Natural killer cell (primary cell): ENCODE measurements around the gene TIRAP. TPM values are rescaled to one million over a fixed set of nuclear protein-coding genes. Genes with fewer than 3 reads are reported as not detected.
A peak's percentile ranks its signal among the peaks of the same experiment; 100 is the strongest.

Experiments
- ATAC-seq, 3 donors: fragments of 150-1000 bp in 2 of 3; fragments of 200-7000 bp in 1 of 3; cut with Tn5 transposase; 1 replicate in 1 of 3; 2 replicates in 2 of 3; pipeline ENCODE4 v1.10.0; 2021; ENCODE audit warnings: mild to moderate bottlenecking in 2 of 3, moderate library complexity in 2 of 3
- DNase-seq, 2 donors: peaks; one replicate each; pipeline versions ENCODE4 v3.0.0 to v3.0.0-alpha.2; 2013 to 2021; ENCODE audit warnings: mixed read lengths in 1 of 2
- H3K27ac ChIP-seq: one replicate; pipeline ENCODE4 v1.5.1; 2013; ENCODE audit warnings: mild to moderate bottlenecking, low read length
- H3K27me3 ChIP-seq: one replicate; pipeline ENCODE4 v1.6.1; 2013; ENCODE audit warnings: low read length; ENCODE audit not compliant: control insufficient read depth, insufficient read depth
- H3K36me3 ChIP-seq: one replicate; pipeline ENCODE4 v1.6.1; 2013; ENCODE audit warnings: low read length; ENCODE audit not compliant: control insufficient read depth, insufficient read depth
- H3K4me1 ChIP-seq: one replicate; pipeline ENCODE4 v1.6.1; 2013; ENCODE audit warnings: low read length; ENCODE audit not compliant: control insufficient read depth, insufficient read depth
- H3K4me3 ChIP-seq: one replicate; pipeline ENCODE4 v1.5.1; 2013; ENCODE audit warnings: low read length
- H3K9me3 ChIP-seq: one replicate; pipeline ENCODE4 v1.6.1; 2013; ENCODE audit warnings: low read length; ENCODE audit not compliant: control insufficient read depth, insufficient read depth
- H3K27ac Mint-ChIP-seq, 2 donors: one replicate each; pipeline ENCODE4 v1.8.0; 2022; ENCODE audit warnings: mild to moderate bottlenecking in 2 of 2, mixed read lengths in 2 of 2, moderate library complexity in 1 of 2
- H3K27me3 Mint-ChIP-seq, 2 donors: one replicate each; pipeline ENCODE4 v1.8.0; 2022; ENCODE audit warnings: low read depth in 2 of 2, mixed read lengths in 2 of 2
- H3K36me3 Mint-ChIP-seq: one replicate; pipeline ENCODE4 v1.8.0; 2022; ENCODE audit warnings: mixed read lengths
- H3K4me1 Mint-ChIP-seq, 2 donors: one replicate each; pipeline ENCODE4 v1.8.0; 2022; ENCODE audit warnings: mixed read lengths in 2 of 2
- H3K4me3 Mint-ChIP-seq: one replicate; pipeline ENCODE4 v1.8.0; 2022; ENCODE audit warnings: mild to moderate bottlenecking, moderate library complexity, mixed read lengths
- H3K9me3 Mint-ChIP-seq, 2 donors: one replicate each; pipeline ENCODE4 v1.8.0; 2022; ENCODE audit warnings: mixed read lengths in 2 of 2
- WGBS: methylation state at CpG from one replicate; pipeline ENCODE4 v1.1.7; 2013; ENCODE audit warnings: missing lambda C conversion rate; ENCODE audit not compliant: insufficient coverage; 5-methylcytosine and 5-hydroxymethylcytosine counted together
- intact Hi-C: fragments of 100-400 bp; cut with micrococcal nuclease; formaldehyde crosslinking; loops from one replicate; pipeline ENCODE4 v1.14.2; 2022
- total RNA-seq, 4 donors: library from RNA; stranded (reverse); fragments of 120-200 nt in 1 of 4; gene quantifications; one replicate each; pipeline versions ENCODE4 v1.2.3 to v1.2.4, GENCODE V29; 2013 to 2022
- TF ChIP-seq, protein P1 (sequence below): fragments of 200-600 bp; IDR thresholded peaks from one replicate; pipeline ENCODE4 v1.8.0; 2022; ENCODE audit warnings: antibody characterized with exemption

Gene TIRAP
- total RNA-seq, 3 donors from 2014 or later (not counting 1 experiment from before 2014, with no cell fraction given) = 14.5 to 24.0 (median 19.5) TPM

DNA sequence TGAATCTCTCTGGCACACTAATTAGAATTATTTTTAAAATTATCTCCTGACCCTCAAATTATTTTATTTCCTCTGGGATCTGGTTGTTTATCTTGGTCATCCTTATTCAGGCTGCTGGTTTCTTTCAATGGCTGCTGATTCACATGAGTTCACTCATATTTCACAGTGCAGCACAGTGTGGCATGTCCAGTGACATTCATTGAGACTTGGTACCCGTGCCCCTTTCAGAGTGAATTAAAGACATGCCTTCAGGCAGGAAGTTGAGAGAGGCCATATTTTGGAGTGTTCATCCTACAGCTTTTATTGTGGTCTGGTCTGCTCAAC lies 34.5 kb downstream of the TIRAP start:
- ATAC-seq (no peak), DNase-seq (no peak)
- H3K27ac Mint-ChIP-seq = peak overlapping the region; percentile 92 to 99
- no peaks in the 10 kb centered on the region for H3K9me3 ChIP-seq
- H3K27me3 ChIP-seq = no peaks in the 10 kb centered on the region
- no peaks in the 10 kb centered on the region for H3K9me3 Mint-ChIP-seq
- peaks cover 67 to 73% of the 10 kb centered on the region in 2 donors for H3K4me1 Mint-ChIP-seq
- intact Hi-C loops = no loop called here
- H3K4me3 Mint-ChIP-seq = peak overlapping the region; percentile 83
- H3K4me3 ChIP-seq = no peak overlapping the region
- no peaks in the 10 kb centered on the region for H3K36me3 Mint-ChIP-seq
- peaks cover 3% of the 10 kb centered on the region for H3K36me3 ChIP-seq
- TF ChIP-seq, protein P1, sequence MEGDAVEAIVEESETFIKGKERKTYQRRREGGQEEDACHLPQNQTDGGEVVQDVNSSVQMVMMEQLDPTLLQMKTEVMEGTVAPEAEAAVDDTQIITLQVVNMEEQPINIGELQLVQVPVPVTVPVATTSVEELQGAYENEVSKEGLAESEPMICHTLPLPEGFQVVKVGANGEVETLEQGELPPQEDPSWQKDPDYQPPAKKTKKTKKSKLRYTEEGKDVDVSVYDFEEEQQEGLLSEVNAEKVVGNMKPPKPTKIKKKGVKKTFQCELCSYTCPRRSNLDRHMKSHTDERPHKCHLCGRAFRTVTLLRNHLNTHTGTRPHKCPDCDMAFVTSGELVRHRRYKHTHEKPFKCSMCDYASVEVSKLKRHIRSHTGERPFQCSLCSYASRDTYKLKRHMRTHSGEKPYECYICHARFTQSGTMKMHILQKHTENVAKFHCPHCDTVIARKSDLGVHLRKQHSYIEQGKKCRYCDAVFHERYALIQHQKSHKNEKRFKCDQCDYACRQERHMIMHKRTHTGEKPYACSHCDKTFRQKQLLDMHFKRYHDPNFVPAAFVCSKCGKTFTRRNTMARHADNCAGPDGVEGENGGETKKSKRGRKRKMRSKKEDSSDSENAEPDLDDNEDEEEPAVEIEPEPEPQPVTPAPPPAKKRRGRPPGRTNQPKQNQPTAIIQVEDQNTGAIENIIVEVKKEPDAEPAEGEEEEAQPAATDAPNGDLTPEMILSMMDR = no peak
- 0% methylated on average over 1 of the region's 1 CpG for WGBS
- peak overlapping the region; percentile 79 for H3K27ac ChIP-seq
- peaks cover 52% of the 10 kb centered on the region for H3K4me1 ChIP-seq
- H3K27me3 Mint-ChIP-seq = no peaks in the 10 kb centered on the region

DNA sequence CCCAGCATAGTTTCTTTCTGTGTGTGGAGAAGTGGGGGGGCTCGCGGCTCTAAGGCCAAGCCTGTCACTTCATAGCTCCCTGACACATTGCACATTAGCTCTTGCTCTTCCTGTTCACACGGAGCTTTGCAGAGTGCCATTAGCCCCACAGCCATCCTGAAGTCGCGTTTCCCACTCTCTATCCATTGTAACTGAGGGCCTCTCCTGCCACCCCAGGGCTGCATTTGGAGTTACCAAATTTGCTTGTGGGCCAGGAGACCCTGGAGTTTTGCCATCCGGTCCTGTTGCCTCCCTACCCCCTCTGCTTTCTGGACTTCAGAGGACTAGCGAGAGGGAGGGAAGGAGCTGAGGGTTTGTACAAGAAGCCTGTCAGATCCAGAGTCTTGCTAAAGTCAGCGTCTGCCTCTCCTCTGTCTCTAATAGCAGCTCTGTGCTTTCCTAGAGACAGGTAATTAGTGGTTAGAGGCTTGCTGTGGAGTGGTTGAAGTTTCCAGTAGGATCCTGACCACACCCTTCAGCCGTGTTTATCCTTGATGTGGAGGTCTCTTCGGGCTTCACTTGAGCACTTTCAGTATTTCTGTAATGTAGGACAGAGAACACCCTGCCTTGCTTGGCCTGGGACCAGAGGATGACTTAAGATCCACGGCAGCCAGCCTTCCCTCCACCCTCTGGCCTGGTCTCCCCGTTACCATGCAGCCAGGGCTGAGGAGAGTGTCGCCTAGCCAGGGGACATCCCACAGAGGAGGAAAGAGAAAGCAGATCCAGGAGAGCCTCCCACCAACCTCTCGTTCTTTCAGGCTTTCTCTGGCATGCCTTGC lies 35.1 kb downstream of the TIRAP start:
- no peaks in the 10 kb centered on the region for H3K36me3 ChIP-seq
- ATAC-seq (peak; percentile 59 to 79 (median 72)), DNase-seq (peak; percentile 47 to 59)
- Mint-ChIP-seq H3K27ac (peak overlapping the region; percentile 92 to 99), H3K27me3 (no peaks in the 10 kb centered on the region), H3K4me3 (peak overlapping the region; percentile 83), H3K36me3 (no peaks in the 10 kb centered on the region), H3K9me3 (no peaks in the 10 kb centered on the region), H3K4me1 (peaks cover 62 to 68% of the 10 kb centered on the region in 2 donors)
- H3K27ac ChIP-seq = peak overlapping the region; percentile 79
- H3K4me1 ChIP-seq = peaks cover 46% of the 10 kb centered on the region
- no peaks in the 10 kb centered on the region for H3K9me3 ChIP-seq
- WGBS = 31% methylated on average over 14 of the region's 14 CpGs
- TF ChIP-seq, protein P1 = no peak
- H3K27me3 ChIP-seq = no peaks in the 10 kb centered on the region
- H3K4me3 ChIP-seq = no peak overlapping the region
- intact Hi-C loops = no loop called here

DNA sequence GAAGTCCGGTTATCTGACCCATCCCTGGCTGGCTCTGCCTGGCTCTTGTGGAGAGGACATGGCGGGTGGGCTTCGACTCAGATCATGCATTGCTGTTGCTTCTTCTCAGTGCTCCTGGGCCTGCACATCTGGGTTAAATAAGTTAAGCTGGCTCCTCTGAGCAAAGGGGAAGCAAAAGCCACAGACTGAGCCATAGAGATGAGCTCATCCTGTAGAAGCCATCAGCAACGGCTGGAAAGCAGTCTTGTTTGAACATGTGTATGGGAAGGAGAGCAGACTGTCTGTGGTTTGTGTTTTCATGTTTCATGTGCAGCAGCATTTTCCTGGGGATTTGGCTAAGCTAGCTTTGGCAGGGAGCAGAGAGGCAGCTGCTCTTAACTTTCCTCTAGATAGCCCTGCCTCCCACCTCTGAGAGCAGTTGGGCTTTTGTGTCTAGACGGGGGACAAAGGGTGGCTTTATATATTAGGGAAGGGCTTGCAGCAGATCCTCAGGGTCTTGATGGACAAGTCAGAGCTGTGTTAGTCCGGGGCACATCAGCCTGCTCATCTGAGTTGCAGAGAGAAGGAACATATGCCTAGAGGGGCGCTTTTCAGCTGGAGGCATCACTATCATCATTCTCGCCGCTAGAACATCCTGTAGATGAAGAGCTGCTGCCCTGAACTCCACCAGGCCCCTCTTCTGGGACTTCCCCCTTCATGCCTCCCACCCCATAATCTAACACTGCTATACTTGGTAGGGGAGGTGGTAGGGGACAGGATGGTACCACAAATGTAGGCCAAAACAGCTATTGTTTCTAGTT lies 35.9 kb downstream of the TIRAP start:
- Histone ChIP-seq H3K27me3 (no peaks in the 10 kb centered on the region), H3K27ac (peak overlapping the region; percentile 79), H3K4me3 (no peak overlapping the region), H3K9me3 (no peaks in the 10 kb centered on the region), H3K36me3 (no peaks in the 10 kb centered on the region), H3K4me1 (peaks cover 43% of the 10 kb centered on the region)
- Mint-ChIP-seq H3K27me3 (no peaks in the 10 kb centered on the region), H3K27ac (peak overlapping the region; percentile 92 to 99), H3K4me3 (peak overlapping the region; percentile 83), H3K36me3 (no peaks in the 10 kb centered on the region), H3K9me3 (no peaks in the 10 kb centered on the region), H3K4me1 (peaks cover 55 to 60% of the 10 kb centered on the region in 2 donors)
- TF ChIP-seq, protein P1 = no peak
- DNase-seq (peak; percentile 54), ATAC-seq (peak; percentile 83 to 93 (median 92))
- WGBS = 21% methylated on average over 9 of the region's 9 CpGs
- intact Hi-C loops = loop anchor here (1.0 kb wide), 2 partner anchors 11 to 14 kb away; partner anchors contain the start of gene DCPS
